Gastrocnemius medialis (tissue), 4 donors: ENCODE data around the gene PTPRN2.

ENCODE experiments used
- CTCF ChIP-seq, 5 experiments: fragments of 450-650 bp in 3 of 5; fragments of 200-600 bp in 2 of 5; sonication (generic) in 2 of 5; IDR thresholded peaks in 4 of 5; conservative IDR thresholded peaks in 1 of 5; 1 replicate in 4 of 5; 2 replicates in 1 of 5; pipeline ENCODE4 v1.5.1; 2016 to 2019; ENCODE audit warnings: antibody characterized with exemption in 5 of 5, mild to moderate bottlenecking in 3 of 5, moderate library complexity in 3 of 5
- POLR2A ChIP-seq, 2 donors: fragments of 450-650 bp; IDR thresholded peaks; one replicate each; pipeline ENCODE4 v1.6.1; 2017; ENCODE audit warnings: antibody characterized with exemption in 2 of 2, mild to moderate bottlenecking in 2 of 2, moderate library complexity in 2 of 2

GRCh38 chr7:157822688-157823031 lies 765.0 kb downstream of the PTPRN2 start:
- TF ChIP-seq CTCF (IDR thresholded peaks at IDR 0.05 in 4 of 5, conservative IDR thresholded peaks at IDR 0.05 in 1 of 5) (no peak), POLR2A (IDR thresholded peaks at IDR 0.05) (no peak)
